EL (cell line): ENCODE data around the gene TBC1D2B.

Experiments used
- DNase-seq: peaks from one replicate; pipeline ENCODE4 v3.0.0-alpha.2; 2016

The TBC1D2B gene

DNA sequence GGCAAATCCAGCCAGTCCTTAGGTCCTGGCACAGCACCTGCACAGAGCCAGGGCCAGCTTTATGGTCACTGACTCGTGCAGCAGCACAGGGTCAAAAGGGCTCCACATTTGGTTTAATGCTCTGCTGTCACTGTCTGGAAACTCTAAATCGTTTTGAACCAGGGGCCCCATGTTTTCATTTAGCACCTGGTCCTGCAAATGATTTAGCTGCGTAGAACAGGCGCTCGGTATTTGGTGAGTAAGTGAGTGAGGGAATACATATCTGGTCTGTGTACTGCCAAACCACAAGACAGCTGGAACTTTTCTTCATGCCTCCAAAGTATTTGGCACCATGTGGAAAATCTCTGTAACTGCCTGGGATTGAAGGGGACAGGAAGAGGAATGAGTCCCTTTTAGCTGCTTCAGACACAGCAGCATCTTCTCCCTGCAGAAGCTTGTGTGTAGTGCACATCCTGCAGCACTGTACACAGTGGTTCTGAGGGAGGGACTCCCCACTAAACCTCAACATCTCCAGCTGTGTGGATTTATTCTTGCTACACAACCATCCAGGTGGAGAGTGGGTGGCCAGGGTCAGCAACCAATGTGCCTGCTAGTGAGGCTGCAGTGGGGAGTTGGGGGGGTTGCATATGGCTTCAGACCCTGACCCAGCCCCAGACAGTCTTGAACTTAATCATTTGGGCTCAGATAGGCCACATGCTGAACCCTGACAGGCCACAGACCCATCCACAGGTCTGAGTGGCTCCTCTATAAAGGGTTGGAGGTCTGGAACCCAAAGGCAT is 15.9 kb upstream of the TBC1D2B start:
- DNase-seq, result peak; percentile 68

DNA sequence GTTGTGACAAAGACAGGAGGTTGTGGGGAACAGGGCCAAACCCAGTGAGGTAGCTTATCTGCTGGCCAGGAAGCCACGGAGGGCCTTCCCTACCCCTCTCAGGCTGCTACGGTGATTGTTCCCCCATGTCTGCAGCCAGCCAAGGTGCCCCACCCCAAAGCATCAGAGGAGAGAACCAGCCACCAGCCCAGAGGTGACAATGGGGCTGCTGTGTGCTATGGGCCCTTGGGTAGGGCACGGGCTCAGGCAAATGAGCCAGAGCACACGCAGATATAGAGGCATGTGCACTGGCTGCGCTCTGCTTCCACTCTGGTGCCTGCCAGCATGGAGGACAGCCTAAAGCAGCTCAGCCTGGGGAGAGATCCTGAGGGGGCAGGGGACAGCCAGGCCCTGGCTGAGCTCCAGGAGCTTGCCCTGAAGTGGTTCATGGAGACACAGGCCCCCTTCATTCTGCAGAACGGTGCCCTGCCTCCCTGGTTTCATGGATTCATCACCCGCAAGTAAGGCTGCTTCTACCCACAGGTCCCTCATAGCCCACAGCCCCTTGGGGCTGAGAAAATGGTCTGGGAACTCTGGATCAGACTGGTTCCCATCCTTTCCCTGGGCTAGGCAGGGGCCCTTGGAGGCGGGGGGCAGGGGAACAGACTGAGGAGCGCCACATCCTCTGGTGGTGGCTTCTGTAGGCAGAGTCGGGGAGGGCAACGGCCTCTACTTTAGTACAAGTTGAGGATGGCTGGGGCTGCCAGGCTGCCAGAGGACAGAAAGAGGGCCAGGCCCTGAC is 14.9 kb upstream of the TBC1D2B start, which contains the start of gene SH2D7:
TSS of gene SH2D7 (plus strand) at position 301 of the 781 bp plus-strand sequence. CDS start at position 325, 24 bp downstream.
- no peak for DNase-seq

DNA sequence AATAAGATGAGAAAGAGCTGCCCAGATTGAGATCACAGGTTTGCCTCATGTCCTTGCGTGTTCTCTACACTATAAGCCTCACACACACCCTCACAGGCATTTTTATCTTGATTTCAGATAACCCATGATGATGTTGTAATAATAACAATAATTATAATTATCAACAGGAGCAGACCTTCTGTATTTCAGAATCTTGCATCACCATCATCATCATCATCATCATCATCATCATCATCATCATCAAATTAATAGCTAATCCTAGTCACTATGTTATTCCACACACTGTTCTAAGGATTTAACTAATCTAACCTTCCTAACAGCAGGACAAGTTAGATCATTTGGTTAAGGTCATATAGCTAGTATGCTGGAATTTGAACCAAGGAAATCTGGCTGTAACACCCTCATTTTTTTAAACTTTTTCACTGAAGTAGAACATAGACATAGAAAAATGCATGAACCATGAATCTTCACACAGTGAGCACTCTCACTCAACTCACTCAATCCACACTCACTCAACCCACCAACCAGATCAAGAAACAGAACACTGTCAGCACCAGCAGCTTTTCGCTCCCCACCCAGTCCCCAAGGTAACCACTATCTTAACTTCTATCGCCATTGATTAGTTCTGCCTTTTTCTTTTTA is 13.0 kb upstream of the TBC1D2B start:
- no peak for DNase-seq

DNA sequence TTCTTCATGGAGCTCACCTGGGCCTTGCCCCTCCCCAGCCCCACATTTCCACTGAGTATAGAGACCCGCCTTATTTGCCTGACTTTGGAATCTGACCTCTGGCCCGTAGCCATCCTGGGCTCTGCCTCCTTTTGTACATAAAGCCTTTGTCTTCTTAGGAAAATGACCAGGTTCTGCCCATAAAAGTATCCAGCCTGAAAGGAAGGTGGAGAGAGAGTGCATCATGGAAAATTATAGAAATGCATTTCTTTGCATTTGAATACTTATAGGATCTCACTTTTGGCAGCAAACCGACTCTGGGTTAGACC is 11.2 kb upstream of the TBC1D2B start:
- no peak for DNase-seq

DNA sequence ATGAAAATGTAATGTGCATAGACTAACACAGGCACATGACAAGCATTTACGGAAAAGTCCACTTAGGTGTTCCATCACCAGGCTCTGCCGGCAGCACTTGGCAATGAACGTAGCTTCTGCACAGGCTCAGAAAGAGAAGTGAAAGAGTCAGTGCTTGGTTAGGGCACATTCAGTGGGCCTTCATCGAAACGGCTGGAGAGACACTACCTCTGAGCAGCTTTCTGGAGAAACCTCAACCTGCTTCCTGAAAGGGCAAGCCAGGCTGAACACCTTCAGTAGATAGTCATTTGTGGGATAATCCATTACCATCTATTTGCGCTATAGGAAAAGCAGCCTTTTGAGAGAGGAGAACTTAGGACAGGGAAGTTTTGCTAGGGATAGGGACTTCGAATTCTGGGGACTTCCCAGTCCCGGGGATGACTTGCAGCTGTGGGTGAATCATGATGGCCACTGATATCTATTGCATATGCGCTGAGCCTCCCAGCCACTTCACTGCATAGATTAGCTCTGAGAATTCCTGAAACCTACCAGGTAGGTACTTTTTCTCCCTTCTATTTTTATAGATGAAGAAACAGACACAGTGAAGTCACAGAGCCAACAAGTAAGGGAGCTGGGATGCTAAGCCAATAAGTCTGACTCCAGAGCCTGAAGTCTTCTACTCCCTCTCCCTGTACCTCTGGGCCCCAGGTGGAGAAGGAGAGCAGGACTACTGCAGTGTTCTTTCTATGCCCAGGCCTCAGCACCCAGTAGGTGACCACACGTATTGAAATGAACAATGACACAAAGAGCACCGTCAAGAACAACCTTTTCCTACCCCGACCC is 10.7 kb upstream of the TBC1D2B start:
- DNase-seq, result no peak

DNA sequence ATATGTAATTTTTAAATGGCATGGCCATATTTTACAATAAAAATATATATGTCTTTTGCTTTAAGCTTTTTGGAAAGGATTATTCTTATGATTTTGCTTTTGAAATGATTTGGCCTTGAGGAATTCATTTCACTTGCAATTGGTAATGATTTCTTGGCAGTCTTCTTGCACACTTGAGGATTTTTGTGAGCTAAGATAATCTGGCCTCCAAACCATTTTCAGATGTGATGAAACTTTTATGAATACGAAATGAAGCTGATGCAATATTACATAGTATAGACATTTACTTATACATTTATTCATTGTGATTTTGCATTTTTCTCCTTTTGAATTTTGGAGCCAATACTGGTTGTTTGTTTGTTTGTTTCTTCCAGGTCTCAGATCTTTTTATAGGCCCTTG is 8.4 kb upstream of the TBC1D2B start:
- peak; percentile 45 for DNase-seq

DNA sequence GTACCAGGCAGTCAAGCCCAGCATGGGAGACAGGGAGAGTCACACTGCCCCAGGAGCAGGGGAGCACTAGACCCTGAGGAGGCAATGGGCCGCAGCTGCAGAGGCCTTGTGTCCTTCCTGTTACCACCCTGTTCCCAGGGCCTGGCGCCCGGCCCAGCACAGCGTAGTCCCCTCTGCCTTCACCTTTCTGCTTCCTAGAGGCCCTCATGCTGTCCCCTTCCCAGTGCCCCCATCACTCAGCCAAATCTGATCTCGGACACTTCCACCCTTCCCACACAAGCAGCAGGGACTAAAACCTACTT is 6.9 kb upstream of the TBC1D2B start:
- DNase-seq, result no peak

DNA sequence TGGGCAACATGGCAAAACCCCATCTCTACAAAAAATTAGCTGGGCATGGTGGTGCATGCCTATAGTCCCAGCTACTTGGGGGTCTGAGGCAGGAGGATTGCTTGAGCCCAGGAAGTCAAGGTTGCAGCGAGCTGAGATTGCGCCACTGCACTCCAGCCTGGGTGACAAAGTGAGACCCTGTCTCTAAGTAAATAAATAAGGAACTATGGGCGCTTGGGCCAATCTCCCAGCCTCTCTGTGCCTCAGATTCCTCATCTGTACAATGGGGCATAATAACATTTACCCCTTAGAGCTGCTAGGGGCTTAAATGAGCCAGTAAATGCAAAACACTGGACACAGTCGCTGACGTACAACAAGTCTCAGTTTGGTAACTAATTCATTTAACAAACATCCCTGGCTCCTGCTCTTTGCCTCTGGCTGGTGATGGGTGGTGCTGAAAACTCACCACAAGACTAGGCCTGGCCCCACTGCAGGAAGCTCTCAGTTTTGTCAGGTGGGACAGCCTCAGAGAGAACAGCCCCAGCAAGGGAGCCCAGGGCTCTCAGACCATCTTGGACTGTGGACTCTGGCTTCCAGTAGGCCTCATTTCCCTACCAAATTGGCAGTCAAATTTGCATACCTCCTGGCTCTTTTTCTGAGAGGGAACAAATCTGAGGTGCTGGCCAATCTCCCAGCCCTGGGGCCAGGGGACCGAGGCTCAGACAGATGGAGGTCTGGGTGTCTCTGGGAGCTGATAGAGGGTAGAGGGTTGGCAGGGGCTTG is 6.4 kb upstream of the TBC1D2B start:
- no peak for DNase-seq

DNA sequence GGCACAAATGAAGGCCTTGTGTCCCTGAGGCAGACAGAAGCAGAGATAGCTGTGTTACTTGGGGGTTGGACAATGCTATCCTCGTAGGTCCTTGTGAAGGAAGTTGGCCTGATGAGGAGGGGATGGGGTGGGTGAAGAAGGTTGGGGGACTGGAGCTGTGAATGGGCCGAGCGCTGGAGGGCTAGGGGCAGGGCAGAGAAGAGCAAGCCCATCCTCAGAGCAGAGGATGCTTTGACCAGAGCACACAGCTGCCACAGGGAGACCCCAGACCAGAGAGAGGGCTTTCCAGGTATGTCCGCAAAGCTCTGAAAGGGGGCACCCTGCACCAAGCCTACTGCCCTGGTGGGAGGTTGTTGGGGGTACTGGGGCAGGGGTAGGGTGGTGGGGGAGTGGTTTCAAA is 5.7 kb upstream of the TBC1D2B start:
- no peak for DNase-seq

DNA sequence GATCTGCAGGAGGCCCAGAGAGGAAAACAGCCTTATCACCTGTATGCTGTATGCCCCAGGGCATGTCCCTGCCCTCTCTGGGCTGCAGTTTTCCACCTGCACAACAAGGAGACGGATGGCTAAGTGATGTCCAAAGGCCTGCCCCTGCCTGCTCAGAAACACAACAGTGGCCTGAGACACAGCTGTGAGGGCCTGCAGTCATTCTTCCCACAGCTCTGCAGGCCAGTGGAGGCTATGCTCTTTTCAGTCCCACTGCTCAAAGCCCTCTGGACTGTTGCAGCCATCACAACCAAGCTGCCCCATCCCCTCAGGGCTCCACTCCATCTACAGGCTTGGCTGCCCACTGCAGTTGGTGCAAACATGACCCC is 5.2 kb upstream of the TBC1D2B start:
- DNase-seq, result no peak

DNA sequence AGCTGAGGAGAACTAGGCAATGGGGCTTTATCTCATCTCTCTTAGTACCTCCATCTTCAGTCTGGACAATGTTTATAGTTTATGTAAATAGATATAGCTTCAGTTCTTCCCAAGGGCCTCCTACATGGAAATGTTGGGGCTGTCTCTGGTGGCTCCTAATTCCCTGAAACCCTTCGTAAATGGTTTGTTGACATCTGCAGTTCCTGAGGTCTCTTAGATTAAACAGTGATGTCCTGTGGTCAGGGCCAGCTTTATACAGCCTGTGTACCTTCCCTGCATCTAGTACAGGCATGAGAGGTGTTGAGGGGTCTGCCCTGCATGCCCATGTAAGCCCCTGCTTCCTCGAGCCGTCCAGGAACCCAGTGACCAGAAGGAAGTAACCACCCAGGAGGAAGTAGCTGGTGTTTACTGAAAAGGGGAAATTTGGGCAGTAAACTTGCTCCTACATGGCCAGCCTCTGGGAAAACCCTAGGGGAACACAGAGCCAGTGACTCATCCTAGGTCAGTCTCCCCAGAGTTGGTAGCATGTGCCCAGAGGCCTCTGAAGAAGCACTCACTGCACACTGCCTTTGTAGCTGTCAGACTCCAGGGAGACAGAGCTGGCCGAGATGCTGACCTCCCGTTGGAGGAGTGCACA is 4.7 kb upstream of the TBC1D2B start:
- DNase-seq, result peak; percentile 45

DNA sequence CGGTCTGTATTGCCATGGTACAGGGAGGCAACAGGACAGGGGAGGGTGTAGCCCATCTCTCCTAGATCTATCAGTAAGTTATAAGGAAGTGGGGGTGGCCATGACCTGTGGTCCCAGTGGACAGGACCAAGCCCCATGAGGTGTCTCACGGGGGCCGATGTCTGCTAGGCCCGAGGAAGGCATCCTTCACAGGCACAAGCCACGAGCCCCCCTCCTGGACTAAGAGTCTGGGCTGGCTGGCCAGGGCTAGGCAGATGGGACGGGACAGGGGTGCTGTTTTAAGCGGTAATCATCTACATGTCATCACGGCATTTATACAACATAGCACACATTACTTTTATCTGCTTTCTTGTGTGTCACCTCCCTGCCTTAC is 2.6 kb upstream of the TBC1D2B start:
- no peak for DNase-seq

DNA sequence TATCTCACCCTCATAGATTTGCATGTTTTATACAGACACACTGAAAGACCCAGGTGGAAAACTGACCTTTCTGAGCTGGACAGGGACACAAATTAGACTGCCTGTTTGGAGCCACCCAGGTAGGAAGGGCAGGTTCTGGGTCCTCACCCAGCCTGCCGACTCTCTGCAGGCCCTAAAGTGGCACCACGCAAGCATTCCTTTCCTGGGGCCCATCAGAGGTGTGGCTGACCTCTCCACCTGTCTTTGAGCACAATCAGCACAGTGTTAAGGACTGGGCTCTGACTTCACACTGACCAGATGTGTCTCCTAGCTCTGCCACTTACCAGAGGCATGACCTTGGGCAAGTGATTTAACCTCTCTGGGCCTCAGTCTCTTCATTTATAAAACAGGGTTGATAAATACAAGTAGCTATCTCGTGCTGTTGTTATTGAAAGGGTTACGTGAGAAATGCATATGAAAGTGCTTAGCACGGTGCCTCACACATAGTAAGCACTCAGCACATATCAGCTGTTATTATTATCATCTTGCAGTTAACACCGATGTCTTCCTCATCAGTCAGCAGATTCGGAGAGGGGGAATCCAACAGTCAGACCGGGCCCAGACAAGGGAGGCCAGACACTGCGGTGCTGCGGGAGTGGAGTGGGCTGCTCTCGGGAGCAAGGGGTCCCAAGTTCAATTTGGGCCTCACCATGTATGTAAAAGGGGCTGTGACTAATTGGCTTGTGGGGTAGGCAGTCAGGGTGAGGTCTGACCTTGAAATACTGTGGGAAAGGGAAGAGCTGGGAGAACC is 2.0 kb upstream of the TBC1D2B start:
- no peak for DNase-seq

DNA sequence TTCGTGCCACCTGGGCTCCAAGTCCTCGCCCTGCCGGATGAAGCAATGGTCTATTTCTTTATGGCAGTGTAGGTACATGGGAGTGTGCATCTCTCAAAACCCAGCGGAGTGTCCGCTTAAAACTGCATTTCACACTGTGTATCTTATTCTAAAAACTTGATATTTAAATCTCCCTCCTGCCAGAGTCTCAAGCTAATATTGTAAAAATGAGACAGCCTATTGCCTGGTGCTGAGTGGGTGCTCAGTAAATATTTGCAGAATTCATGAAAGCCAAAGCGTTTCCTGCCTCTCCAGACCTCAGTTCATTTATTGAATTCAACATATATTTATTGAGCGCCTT is 330 bp upstream of the TBC1D2B start:
- no peak for DNase-seq

DNA sequence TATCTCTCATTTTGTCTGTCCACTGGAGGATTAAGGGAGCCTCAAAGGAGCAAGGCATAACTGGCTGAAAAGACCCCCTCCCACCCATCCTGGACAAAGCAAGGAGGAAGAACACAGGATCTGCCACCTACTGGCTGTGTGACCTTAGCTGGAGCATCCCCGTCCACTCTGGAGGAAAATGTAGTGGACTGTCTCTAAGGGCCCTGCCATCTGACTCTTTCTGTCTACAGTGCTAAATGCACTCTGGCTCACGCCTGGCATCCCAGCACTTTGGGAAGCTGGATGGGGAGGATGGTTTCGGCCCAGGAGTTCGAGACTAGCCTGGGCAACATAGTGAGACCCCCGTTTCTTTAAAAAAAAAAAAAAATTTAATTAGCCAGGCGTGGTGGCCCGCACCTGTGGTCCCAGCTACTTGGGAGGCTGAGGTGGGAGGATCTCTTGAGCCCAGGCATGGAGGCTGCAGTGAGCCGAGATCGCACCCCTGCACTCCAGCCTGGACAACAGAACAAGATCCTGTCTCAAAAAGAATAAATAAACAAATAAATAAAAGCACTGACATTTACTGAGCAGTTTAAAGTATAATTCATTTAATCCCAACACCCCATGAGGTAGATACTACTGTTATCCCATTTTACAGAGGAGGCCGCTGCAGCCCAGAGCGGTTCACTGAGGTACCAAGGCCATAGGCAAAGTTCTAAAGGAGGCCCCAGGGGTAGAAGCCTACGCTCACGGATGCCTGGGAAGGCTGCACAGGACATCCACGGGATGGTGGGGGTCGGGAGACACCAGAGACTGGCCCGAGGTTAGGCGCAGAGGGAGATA is 1.1 kb downstream of the TBC1D2B start:
- no peak for DNase-seq

DNA sequence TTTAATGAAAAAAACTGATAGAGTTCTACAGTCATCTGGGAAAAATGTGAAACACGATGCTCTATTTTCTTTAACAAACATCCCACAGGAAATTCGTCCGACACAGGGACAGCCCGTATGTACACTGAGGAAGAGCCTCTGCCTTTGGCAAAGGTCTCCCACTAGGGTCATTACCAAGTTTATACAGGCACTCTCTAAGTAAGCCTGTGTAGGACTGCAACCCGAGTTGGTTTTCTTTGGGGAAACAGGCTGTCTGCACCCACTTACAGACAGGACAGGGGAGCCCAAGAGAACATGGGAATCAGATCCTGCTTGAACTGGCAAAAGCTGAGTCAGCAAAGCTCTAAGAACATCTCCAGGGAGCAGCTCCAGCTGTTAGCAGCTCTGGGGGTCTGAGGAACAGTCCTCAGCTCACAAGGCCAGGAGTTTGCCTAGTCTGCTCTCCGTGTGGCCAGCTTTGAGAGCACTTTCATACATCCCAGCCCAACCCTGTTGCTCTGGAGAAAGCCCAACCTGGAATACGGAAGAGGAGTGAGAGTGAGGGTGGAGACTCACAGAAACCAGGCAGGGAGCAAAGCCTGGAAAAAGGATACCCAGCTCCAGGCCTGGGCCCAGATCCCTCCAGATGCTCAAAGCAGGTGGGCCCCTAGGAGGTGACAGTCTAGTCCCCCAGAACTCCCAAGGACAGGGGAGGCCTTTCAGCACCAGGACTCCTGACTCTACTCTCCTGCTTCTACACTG is 1.9 kb downstream of the TBC1D2B start:
- DNase-seq, result peak; percentile 95

DNA sequence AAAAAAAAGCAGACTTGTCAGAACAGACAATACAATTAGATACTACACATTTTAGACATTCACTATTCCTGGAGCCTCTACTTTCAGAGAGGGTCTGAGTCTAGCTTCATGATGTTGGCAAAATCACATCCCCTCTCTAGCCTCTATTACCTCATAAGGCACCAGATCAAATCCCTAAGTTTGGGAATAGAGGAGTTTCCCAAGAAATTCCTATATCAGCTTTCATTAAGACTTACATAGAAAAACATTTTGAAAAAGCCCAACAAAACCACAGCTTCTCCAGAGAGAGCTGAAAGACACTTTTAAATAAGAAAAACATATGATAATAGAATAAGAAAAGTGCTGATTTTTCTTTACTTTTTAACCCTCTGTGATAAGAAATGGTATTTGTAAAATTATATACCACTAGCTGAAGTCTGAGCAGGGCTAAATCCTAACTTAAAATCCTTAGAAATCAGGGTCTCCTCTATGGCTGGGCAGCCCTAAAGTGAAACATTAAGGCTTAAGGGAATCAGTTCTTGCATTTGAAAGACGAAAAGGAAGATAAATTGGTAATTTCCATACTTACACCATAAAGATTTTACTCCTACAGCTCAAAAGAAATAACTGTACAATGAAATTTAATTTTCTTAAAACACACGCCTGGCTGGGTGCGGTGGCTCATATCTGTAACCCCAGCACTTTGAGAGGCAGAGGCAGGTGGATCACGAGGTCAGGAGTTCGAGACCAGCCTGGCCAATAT is 4.3 kb downstream of the TBC1D2B start:
- DNase-seq, result no peak

DNA sequence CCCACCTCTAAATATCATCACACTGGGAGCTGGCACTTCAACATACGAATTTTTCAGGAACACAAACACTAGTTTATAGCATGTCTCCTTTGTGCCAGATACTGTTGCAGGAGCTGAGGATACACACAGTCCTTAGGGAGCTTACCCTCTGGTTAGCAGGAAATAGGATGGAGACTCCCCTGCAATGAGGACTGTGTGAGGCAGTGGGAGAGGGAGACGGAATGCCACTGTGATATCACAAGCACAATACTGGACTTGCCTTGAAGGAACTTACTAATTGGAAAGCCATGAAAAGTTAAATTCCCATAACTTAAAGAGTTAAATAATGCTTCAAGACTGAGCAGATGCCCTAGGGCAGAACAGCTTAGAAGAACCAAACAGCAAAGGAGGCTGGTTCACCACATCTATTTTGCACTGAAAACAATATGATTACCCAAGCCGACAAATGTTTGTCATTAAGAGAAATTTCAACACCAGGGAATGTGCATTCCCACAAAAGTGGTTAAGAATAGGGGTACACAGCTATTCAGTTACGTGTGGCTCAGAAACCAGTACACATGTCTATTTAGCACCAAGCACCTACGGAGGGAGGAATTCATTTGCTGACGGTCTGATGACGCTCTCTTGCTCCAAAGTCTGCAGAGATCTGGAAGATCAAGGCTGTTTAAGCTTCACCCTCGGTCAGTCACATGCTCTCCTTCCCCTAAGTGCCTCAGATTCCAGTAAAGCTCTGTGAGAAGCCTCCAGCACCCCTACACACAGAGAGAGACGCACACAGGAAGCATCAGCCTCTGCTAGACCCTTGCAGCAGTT is 5.2 kb downstream of the TBC1D2B start:
- DNase-seq, result peak; percentile 86
